HG02642 (cell line): ENCODE results near the gene RGS10.

ENCODE experiments used
- ATAC-seq: cut with Tn5 transposase; IDR thresholded peaks from one replicate; pipeline ENCODE4 v1.9.1; 2021; ENCODE audit warnings: mild to moderate bottlenecking; ENCODE audit not compliant: unreplicated experiment, poor library complexity

The RGS10 gene

DNA sequence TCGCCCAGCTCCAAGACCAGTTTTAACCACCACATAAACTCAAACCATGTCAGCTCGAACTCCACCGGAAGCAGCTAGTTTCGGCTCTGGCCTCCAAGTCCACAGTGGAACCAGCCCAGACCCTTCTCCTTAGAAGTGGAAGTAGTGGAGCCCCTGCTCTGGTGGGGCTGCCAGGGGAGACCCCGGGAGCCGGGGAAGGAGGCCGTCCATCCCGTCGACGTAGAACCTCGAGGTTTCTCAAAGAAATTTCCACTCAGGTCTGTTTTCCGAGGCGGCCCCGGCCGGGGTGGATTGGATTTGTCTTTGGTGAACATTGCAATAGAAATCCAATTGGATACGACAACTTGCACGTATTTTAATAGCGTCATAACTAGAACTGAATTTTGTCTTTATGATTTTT is 87.5 kb downstream of the RGS10 start:
- no peak for ATAC-seq

DNA sequence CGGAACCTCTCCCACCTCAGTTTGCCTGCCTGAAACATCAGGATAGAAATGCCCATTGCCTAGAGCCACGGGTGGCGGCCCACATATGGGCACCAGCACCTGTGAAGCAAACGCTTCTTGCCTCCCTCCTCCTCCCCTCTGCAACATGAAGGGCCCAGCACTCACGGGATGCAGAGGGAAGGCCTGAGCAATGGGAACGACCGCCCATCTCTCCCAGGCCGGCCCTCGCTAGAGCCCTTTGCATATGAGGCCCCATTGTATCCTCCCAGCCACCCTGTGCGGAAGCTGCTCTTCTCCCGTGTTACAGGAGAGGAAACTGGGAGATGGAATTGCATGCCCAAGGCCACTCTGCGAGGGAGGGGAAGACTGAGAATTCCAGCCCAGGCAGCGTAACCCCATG is 88.2 kb downstream of the RGS10 start:
- ATAC-seq, result no peak

DNA sequence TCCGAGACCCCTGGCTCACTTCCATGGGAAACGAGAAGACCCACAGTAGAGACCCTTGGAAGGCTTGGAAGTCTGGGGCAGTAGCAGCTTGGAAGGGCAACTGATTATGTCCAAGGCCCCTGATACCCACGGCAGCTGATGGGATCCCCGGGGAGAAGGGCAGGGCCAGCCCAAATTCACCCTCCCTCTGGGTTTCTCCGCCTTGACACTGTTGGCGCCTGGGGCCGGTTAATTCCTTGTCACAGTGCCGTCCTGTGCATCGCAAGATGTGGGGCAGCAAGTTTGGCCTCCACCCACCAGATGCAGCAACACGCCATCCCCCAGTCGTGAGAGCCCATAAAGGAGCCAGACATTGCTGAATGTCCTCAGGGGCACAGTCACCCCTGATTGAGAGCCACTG is 89.2 kb downstream of the RGS10 start:
- ATAC-seq, result no peak

DNA sequence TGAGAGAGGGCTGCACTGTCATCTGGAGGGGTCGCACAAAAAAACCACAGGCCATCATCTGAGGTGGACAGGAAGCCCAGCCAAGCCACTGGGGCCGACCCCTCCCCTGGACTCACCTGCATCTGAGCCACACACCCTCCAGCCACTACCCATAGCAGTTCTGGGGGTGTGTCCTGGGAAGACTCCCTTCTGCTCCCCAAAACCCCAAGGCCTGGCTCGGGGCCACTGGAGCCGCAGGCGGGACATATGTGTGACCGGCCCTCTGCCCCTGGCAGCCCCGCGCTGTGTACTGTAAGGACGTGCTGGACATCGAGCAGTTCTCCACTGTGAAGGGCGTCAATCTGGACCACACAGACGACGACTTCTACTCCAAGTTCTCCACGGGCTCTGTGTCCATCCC is 90.1 kb downstream of the RGS10 start:
- ATAC-seq, result no peak

DNA sequence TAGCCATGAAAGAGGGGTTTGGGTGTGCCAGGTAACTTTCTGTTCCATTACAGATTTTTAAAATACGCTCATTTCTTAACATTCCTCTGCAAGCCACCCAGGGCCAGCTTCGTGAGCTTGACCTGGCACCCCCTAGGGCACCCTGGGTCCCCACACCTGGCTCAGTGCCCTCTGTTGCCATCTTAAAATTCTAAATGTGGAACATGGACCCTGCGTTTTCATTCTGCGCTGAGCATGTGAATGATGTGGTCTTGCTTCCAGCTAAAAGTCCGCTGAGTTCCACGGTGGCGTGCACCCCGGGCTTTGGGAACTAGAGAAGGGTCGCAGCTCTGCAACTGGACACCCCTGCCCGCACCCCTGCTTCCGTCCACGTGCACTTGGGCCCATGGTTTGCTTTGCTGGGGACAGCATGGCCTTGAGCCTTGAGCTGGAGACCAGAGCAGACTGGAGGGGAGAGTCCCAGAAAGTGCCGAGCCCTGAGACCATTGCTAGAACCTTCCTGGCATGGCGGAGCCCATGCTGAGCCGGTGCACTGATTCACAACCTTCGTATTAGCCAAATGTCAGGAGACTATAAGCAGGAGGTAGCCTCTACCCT is 91.1 kb downstream of the RGS10 start:
- no peak for ATAC-seq

DNA sequence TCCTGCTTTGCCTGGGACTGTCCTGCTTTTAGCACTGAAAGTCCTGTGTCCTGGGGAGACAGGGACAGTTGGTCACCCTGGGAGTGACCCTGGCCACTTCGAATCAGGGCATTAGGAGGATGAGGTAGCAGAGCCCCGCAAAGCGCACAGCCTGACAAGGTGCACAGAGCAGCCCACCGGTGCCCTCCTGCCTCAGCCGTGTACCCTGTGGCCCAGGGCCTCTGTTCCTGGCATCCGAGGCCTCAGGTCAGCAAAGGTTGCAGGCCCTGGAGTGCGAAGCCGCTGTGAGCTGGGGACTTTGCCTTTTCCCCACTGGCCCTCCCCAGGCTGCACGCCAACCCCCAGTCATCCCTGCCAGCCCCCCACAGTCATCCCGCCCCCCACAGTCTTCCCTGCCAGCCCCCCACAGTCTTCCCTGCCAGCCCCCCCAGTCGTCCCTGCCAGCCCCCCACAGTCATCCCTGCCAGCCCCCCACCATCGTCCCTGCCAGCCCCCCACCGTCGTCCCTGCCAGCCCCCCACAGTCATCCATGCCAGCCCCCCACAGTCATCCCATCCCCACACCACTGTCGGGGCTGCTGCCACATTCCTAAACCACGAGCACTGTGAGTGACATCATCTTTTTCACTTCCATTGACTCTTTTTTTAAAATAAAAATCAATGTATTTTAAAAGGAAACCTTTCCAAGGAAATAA is 91.8 kb downstream of the RGS10 start:
- ATAC-seq, result no peak
